ENCODE measurements around the gene CHRNA3.

CHRNA3 gene

DNA sequence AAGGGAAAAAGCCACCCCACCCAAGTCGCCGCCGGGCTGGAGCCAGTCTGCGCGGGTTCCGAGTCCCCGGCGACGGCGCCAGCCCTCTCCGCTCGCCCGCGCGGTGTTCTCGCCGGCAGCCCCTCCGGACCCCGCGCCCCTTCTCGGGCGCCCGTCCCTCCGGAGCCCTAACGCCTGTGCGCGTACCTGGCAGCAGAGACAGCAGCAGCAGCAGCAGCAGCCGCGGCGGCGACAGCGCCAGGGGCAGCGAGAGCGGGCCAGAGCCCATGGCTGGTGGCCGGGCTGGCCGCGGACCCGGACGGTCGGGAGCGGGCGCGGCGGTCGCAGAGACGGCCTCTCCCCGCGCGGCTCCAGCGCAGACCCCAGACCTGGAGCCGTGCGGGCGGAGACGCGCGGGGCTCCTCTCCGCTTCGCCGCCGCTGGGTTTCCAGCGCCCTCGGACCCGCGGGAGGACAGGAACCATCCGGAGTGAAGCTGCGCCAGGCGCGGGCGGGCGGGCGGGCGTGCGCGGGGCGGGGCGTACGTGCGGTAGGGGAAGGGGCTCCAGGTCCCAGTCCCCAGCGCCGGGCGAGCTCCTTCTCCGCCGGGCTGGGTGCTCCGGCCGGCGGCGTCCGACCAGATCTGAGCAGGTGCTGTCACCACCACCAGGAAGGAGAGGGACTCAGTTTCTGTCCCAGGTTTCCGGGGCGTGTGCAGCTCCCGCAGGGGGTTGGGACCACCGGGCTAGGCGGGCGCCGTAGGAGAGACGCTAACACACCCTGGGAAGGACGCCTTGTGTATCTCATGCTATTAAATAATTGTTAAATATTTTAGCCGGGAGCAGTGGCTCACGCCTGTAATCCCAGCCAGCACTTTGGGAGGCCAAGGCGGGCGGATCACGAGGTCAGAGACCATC, at the start of gene CHRNA3:
TSS of gene CHRNA3 (minus strand) at position 470 of the 895 bp plus-strand sequence. CDS start at position 268, 202 bp downstream.
- DNase-seq (ENCODE audit: low read depth, low spot score), result no peak
- no peaks in the 10 kb centered on the region for H3K36me3 ChIP-seq (ENCODE audit: insufficient read depth, low read length)
- H3K9ac ChIP-seq (ENCODE audit: insufficient read length), result no peak within 1 kb of the TSS
- H3K4me3 ChIP-seq, result peak within 1 kb of the TSS; percentile 47
- no peak within 1 kb of the TSS for H3K27ac ChIP-seq
- H3K9me3 ChIP-seq (ENCODE audit: low read depth, low read length), result no peaks in the 10 kb centered on the region
- no peak for TF ChIP-seq EZH2 (IDR thresholded peaks at IDR 0.05)
- TF ChIP-seq FOXP2 (optimal IDR thresholded peaks at IDR 0.05; ENCODE audit: control extremely low read depth, extremely low read length, insufficient read depth), result no peak
- TF ChIP-seq POLR2AphosphoS5 (IDR thresholded peaks at IDR 0.05; ENCODE audit: borderline replicate concordance, low read depth, low read length), result no peak

GRCh38 chr15:78668987-78669386, 48.2 kb upstream of the CHRNA3 start:
- H3K4me3 ChIP-seq, result no peak overlapping the region
- H3K36me3 ChIP-seq (ENCODE audit: insufficient read depth, low read length), result no peaks in the 10 kb centered on the region
- TF ChIP-seq POLR2AphosphoS5 (IDR thresholded peaks at IDR 0.05; ENCODE audit: borderline replicate concordance, low read depth, low read length) (no peak), EZH2 (IDR thresholded peaks at IDR 0.05) (no peak), FOXP2 (optimal IDR thresholded peaks at IDR 0.05; ENCODE audit: control extremely low read depth, extremely low read length, insufficient read depth) (no peak)
- DNase-seq (ENCODE audit: low read depth, low spot score), result no peak
- H3K9ac ChIP-seq (ENCODE audit: insufficient read length), result no peak overlapping the region
- H3K27ac ChIP-seq, result no peak overlapping the region
- H3K9me3 ChIP-seq (ENCODE audit: low read depth, low read length), result no peaks in the 10 kb centered on the region

- no peaks in the 10 kb centered on the region for H3K9me3 ChIP-seq (ENCODE audit: low read depth, low read length)
- no peak overlapping the region for H3K9ac ChIP-seq (ENCODE audit: insufficient read length)
- no peak overlapping the region for H3K4me3 ChIP-seq
- no peak for TF ChIP-seq POLR2AphosphoS5 (IDR thresholded peaks at IDR 0.05; ENCODE audit: borderline replicate concordance, low read depth, low read length)
- TF ChIP-seq EZH2 (IDR thresholded peaks at IDR 0.05), result no peak
- no peak for TF ChIP-seq FOXP2 (optimal IDR thresholded peaks at IDR 0.05; ENCODE audit: control extremely low read depth, extremely low read length, insufficient read depth)
- H3K27ac ChIP-seq, result no peak overlapping the region
- H3K36me3 ChIP-seq (ENCODE audit: insufficient read depth, low read length), result no peaks in the 10 kb centered on the region
- DNase-seq (ENCODE audit: low read depth, low spot score), result no peak
These were observed 46.9 kb upstream of the CHRNA3 start for GRCh38 chr15:78667578-78668236.

- H3K4me3 ChIP-seq, result no peak overlapping the region
- no peaks in the 10 kb centered on the region for H3K9me3 ChIP-seq (ENCODE audit: low read depth, low read length)
- H3K27ac ChIP-seq, result no peak overlapping the region
- no peaks in the 10 kb centered on the region for H3K36me3 ChIP-seq (ENCODE audit: insufficient read depth, low read length)
- no peak for DNase-seq (ENCODE audit: low read depth, low spot score)
- no peak overlapping the region for H3K9ac ChIP-seq (ENCODE audit: insufficient read length)
- TF ChIP-seq EZH2 (IDR thresholded peaks at IDR 0.05), result no peak
- no peak for TF ChIP-seq FOXP2 (optimal IDR thresholded peaks at IDR 0.05; ENCODE audit: control extremely low read depth, extremely low read length, insufficient read depth)
- no peak for TF ChIP-seq POLR2AphosphoS5 (IDR thresholded peaks at IDR 0.05; ENCODE audit: borderline replicate concordance, low read depth, low read length)
These were observed 45.2 kb upstream of the CHRNA3 start for GRCh38 chr15:78666010-78666409.

DNA sequence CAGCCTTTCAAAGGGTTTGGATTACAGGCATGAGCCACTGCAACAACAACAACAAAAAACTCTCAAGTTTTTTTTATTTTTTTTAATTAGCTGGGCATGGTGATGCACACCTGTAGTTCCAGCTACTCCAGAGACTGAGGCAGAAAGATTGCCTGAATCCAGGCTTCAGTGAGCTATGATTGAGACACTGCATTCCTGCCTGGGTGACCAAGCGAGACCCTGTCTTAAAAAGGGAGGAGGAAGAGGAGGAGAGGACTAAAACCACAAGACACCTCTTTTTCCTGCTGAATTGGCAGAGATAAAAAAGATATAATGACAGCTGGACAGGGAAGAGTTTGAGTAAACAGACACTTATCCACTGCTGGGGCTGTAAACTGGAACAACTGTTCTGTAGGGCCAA, 42.9 kb upstream of the CHRNA3 start:
- TF ChIP-seq FOXP2 (optimal IDR thresholded peaks at IDR 0.05; ENCODE audit: control extremely low read depth, extremely low read length, insufficient read depth) (no peak), EZH2 (IDR thresholded peaks at IDR 0.05) (no peak), POLR2AphosphoS5 (IDR thresholded peaks at IDR 0.05; ENCODE audit: borderline replicate concordance, low read depth, low read length) (no peak)
- Histone ChIP-seq H3K27ac (no peak overlapping the region), H3K4me3 (no peak overlapping the region), H3K9me3 (ENCODE audit: low read depth, low read length) (no peaks in the 10 kb centered on the region), H3K9ac (ENCODE audit: insufficient read length) (no peak overlapping the region), H3K36me3 (ENCODE audit: insufficient read depth, low read length) (no peaks in the 10 kb centered on the region)
- DNase-seq (ENCODE audit: low read depth, low spot score), result no peak

GRCh38 chr15:78662028-78662427, 41.2 kb upstream of the CHRNA3 start:
- DNase-seq (ENCODE audit: low read depth, low spot score), result no peak
- H3K36me3 ChIP-seq (ENCODE audit: insufficient read depth, low read length), result no peaks in the 10 kb centered on the region
- TF ChIP-seq FOXP2 (optimal IDR thresholded peaks at IDR 0.05; ENCODE audit: control extremely low read depth, extremely low read length, insufficient read depth) (no peak), EZH2 (IDR thresholded peaks at IDR 0.05) (no peak), POLR2AphosphoS5 (IDR thresholded peaks at IDR 0.05; ENCODE audit: borderline replicate concordance, low read depth, low read length) (no peak)
- H3K27ac ChIP-seq, result no peak overlapping the region
- no peaks in the 10 kb centered on the region for H3K9me3 ChIP-seq (ENCODE audit: low read depth, low read length)
- no peak overlapping the region for H3K9ac ChIP-seq (ENCODE audit: insufficient read length)
- no peak overlapping the region for H3K4me3 ChIP-seq

- no peaks in the 10 kb centered on the region for H3K9me3 ChIP-seq (ENCODE audit: low read depth, low read length)
- no peak overlapping the region for H3K27ac ChIP-seq
- H3K36me3 ChIP-seq (ENCODE audit: insufficient read depth, low read length), result no peaks in the 10 kb centered on the region
- DNase-seq (ENCODE audit: low read depth, low spot score), result no peak
- no peak overlapping the region for H3K9ac ChIP-seq (ENCODE audit: insufficient read length)
- H3K4me3 ChIP-seq, result no peak overlapping the region
- no peak for TF ChIP-seq FOXP2 (optimal IDR thresholded peaks at IDR 0.05; ENCODE audit: control extremely low read depth, extremely low read length, insufficient read depth)
- no peak for TF ChIP-seq EZH2 (IDR thresholded peaks at IDR 0.05)
- no peak for TF ChIP-seq POLR2AphosphoS5 (IDR thresholded peaks at IDR 0.05; ENCODE audit: borderline replicate concordance, low read depth, low read length)
These were observed 40.2 kb upstream of the CHRNA3 start for GRCh38 chr15:78661001-78661400.

GRCh38 chr15:78660584-78660983, 39.8 kb upstream of the CHRNA3 start:
- no peaks in the 10 kb centered on the region for H3K9me3 ChIP-seq (ENCODE audit: low read depth, low read length)
- H3K27ac ChIP-seq, result no peak overlapping the region
- no peak overlapping the region for H3K4me3 ChIP-seq
- no peaks in the 10 kb centered on the region for H3K36me3 ChIP-seq (ENCODE audit: insufficient read depth, low read length)
- no peak overlapping the region for H3K9ac ChIP-seq (ENCODE audit: insufficient read length)
- no peak for DNase-seq (ENCODE audit: low read depth, low spot score)
- TF ChIP-seq POLR2AphosphoS5 (IDR thresholded peaks at IDR 0.05; ENCODE audit: borderline replicate concordance, low read depth, low read length), result no peak
- TF ChIP-seq EZH2 (IDR thresholded peaks at IDR 0.05), result no peak
- TF ChIP-seq FOXP2 (optimal IDR thresholded peaks at IDR 0.05; ENCODE audit: control extremely low read depth, extremely low read length, insufficient read depth), result no peak

Data from SK-N-MC (cell line).